HG03060 (cell line): Measurements from ENCODE around the gene HEBP1.

Experiments
- ATAC-seq: cut with Tn5 transposase; IDR thresholded peaks from one replicate; pipeline ENCODE4 v1.9.1; 2021; ENCODE audit warnings: low read depth, moderate number of reproducible peaks; ENCODE audit not compliant: unreplicated experiment

HEBP1 gene

DNA sequence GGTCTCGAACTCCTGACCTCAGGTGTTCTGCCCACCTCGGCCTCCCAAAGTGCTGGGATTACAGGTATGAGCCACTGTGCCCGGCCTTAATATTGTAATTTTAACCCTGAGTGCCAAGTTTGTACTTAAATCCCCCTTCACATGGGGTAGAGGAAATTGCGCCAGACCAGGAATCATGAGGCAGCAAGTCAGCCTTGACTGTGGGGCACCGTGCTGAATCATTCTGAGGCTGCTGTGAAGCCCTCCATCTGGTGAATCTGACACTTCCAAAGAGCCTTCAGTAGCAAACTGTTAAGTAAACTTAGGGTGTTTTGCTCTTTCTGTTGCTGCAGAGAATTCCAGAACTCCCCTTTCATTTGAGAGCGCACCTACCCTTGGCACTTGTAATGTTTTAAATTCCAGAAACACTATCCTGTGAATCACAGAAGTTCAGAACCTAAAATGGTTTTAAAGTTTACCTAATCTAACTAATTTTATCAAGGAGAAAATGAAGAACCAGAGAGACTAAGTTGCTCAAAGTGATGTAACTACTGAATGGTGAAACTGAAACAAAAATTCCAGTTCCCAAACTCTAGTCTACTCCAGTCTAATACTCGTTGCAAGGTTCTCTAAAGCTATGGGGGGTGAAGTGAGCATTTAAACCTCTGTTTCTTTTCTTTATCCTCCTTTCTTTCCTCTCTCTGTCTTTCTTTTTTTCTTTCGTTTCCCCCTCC is 7.5 kb downstream of the HEBP1 start:
- ATAC-seq = no peak

- ATAC-seq = no peak
Observed at GRCh38 chr12:12990700-12991468, 9.2 kb downstream of the HEBP1 start.

- no peak for ATAC-seq
Observed at GRCh38 chr12:12987421-12987820, 12.6 kb downstream of the HEBP1 start.

- ATAC-seq = no peak
Observed at GRCh38 chr12:12986775-12987331, 13.2 kb downstream of the HEBP1 start.

GRCh38 chr12:12985817-12986408 is 14.2 kb downstream of the HEBP1 start:
- ATAC-seq = no peak

DNA sequence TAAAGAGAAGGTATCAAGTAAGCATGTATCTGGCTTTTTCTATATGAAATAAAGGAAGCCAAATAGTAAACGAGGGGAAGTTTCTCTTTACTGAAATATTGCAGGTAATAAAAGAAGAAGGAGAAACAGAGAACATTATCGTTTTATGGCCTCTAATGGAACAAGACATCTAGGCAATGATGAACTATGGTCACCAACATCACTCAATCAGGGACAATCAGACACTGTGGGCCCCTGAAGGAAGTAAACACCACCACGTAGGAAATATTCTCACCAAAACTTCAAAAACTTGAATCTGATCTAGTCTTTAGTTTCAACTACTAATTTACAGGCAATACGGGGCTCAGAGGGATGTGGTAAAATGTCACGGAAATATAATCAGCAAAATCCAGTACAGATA is 15.9 kb downstream of the HEBP1 start:
- no peak for ATAC-seq

GRCh38 chr12:12983420-12984035 is 16.5 kb downstream of the HEBP1 start:
- ATAC-seq = no peak

- no peak for ATAC-seq
Observed at GRCh38 chr12:12982331-12982730, 17.7 kb downstream of the HEBP1 start.

DNA sequence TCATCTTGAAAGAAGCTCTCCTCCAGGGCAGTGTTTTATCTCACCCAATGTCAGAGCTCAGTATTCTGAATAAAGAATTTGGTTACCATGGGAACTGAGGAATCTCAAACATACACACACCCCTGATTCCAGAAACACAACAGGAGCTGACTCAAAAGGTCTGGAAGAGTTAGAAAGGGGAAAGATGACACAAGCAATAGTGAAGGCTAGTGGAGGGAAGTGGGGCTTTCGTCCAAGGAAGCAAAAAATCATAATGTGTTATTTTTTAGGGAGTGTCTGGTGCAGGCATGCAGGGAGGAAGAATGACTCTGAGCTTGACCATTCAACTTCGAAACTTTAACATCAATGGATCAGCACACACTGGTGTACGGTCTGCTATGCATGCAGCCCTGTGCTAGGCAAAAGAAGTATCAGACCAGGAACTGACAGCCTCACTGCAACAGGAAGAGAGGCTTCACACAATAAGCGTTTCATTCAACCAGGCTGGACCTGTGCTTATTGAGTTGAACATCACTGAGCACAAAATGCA is 20.3 kb downstream of the HEBP1 start:
- no peak for ATAC-seq

- no peak for ATAC-seq
Observed at GRCh38 chr12:12979126-12979525, 20.9 kb downstream of the HEBP1 start.

DNA sequence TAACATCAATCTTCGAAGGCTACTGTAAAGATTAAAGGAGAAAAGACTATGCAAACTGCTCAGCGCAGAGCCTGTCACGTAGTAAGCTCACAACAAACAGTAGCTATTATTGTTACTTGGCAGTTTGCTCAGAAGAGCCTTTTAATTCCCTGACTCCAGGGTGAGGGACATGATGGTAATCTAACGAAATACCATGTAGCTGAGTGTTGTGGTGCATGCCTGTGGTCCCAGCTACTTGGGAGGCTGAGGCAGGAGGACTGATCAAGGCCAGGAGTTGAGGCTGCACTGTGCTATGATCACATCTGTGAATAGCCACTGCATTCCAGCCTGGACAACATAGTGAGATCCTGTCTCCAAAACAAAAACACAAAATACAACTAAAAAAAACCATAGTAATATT is 22.8 kb downstream of the HEBP1 start:
- ATAC-seq = no peak

- no peak for ATAC-seq
Observed at GRCh38 chr12:12976366-12976765, 23.7 kb downstream of the HEBP1 start.

GRCh38 chr12:12975322-12976077 is 24.6 kb downstream of the HEBP1 start:
- ATAC-seq = no peak

DNA sequence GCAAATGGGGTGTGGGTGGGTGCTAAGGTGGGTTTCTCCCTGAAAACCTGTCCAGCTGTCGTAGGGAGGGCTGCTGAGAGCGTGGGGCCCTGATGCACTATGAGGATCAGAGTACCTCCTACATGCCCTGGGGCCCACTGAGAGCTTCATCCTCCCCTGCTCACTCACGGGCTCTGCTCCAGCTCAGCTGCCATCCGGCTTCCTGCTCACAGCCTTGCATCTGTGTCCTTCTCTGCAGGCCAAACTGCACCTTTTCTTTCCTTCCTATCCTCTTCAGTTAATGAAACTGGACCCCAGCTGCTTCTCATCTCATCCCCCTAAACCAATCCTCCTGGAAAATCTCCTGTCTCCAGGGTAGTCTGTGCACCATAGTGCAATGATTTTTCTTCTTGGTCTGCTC is 25.9 kb downstream of the HEBP1 start:
- ATAC-seq = no peak

GRCh38 chr12:12973019-12973418 is 27.0 kb downstream of the HEBP1 start:
- no peak for ATAC-seq

DNA sequence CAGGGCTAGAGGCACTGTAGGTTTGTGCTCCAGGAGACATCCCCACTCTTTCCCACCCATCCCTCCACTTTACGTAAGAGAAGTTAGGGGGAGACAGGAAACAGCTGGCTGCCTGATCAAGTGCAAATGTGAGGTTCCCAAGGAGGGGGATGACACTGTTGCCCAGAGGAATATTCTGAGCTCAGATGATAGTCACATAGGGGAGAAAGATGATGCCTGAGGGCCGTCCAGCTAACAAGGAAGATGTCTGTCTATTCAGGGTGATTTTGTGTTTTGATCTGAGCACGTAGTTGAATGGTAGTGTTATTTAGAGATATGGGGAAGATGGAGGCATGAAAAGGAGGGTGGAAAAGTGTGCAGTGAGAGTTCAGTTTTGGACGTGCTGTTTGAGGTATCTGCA is 34.2 kb downstream of the HEBP1 start:
- no peak for ATAC-seq

GRCh38 chr12:12964255-12964654 is 35.8 kb downstream of the HEBP1 start:
- no peak for ATAC-seq

- no peak for ATAC-seq
Observed at GRCh38 chr12:12960639-12961209, 39.3 kb downstream of the HEBP1 start.

- no peak for ATAC-seq
Observed at GRCh38 chr12:12958886-12959285, 41.2 kb downstream of the HEBP1 start.
